HK-2 (cell line): ENCODE results near the gene NEK10.
"Not testable (repeated sequence)": the region's sequence is repeated elsewhere in the genome, so short reads cannot be mapped to it uniquely, and the experiment has no call there.

Experiments used
- DNase-seq: peaks from one replicate; pipeline ENCODE4 v3.0.0-alpha.2; 2018; ENCODE audit not compliant: unreplicated experiment

The NEK10 gene

DNA sequence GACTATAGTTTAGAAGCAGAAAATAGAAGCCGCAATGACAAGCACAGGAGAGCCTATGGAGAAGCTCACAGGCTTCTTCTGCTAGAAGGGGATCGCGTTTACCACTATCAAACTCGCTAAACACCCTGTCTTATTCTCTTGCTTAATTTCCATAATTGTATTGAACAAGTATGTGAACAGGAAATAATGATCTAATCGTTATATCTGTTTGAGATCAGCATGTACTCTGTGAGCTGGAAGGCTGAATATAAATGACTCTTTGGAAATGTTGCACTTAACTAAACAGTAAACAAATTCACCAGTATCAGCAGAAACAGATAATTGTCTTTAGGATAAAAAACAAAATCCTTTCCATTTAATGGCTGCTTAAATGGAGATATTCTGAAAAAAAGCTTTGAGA, 15.0 kb downstream of the NEK10 start:
- DNase-seq: no peak

DNA sequence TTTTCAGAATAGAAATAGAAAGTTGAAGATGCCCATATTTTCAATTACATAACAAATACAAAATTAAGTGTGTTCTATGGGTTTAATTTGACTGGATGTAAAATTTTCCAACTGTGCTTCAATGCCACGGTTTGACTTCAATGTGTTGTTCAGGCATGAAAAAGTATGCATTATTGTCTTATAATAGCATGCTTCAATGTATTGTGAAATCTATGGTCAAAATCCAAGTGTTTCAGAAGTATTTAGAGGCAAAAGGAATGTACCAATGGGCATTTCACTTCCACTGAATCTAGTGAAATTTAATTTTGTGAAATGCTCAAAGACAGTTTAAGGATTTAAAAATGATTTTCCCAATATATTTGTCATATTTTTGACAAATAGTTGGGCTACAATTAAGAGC, 16.0 kb downstream of the NEK10 start:
- no peak for DNase-seq

- DNase-seq: no peak
These were observed 17.1 kb downstream of the NEK10 start for GRCh38 chr3:27352047-27352446.

GRCh38 chr3:27349832-27350231, 19.4 kb downstream of the NEK10 start:
- no peak for DNase-seq

GRCh38 chr3:27345959-27346865, 23.0 kb downstream of the NEK10 start:
- no peak for DNase-seq

DNA sequence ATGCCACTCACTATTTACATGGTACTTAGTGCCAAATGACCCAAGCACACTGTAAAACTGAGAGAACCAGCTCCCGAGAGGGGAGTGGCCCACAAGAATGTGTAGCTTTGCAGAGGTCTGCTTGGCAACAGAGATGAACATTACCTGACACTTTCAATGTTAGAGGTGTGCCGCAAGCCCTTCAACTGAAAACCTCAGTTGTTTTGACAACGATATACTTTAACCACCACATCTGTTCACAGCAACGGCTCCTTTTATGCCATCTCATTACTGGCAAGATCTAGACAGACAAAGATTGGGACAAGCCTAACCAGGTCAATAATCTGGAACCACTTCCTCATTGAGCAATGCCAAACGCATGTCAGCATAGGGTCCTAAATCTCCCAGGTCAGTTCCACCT, 23.7 kb downstream of the NEK10 start:
- no peak for DNase-seq

DNA sequence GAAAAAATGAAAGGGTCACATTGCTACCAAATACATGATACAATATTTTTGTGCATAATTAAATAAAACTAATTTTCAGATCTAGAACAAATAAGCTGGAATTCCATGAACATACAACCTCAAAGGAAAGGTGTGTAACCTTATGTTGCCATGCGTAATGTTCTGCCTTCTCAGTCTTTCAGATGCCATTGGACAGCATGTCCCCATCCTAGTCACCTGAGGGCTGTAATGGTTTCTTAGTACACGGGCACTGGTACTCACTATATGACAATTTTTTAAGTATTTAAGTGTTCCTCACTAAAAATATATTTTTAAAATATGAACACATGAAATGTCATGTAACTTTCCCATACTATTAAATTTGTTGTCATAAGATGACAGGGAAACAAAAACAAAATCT, 24.1 kb downstream of the NEK10 start:
- no peak for DNase-seq

DNA sequence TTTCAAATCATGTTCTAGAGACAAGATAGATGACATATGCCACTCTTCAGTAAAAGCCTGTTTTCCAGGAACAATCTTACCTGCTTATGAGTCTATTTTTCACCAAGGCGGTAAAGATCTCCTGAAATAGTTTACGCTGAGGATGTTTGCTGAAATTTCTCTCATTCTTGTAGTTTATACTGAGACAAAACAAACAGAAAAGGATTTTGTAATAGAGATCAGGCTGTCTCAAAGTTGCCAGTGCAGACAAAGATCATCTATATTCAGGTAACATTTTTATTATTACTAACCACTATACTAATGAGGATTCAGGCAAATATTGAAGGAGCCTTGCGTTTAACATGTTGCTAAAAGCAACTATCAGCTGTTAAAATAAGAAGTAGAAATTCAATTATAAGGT, 25.0 kb downstream of the NEK10 start:
- DNase-seq: no peak

- DNase-seq: no peak
These were observed 26.9 kb downstream of the NEK10 start for GRCh38 chr3:27342267-27342666.

GRCh38 chr3:27340534-27340933, 28.6 kb downstream of the NEK10 start:
- no peak for DNase-seq

- no peak for DNase-seq
These were observed 33.6 kb downstream of the NEK10 start for GRCh38 chr3:27335571-27335970.

- no peak for DNase-seq
These were observed 35.3 kb downstream of the NEK10 start for GRCh38 chr3:27333843-27334242.

GRCh38 chr3:27328982-27329762, 40.0 kb downstream of the NEK10 start:
- not testable (repeated sequence) for DNase-seq

- DNase-seq: no peak
These were observed 42.3 kb downstream of the NEK10 start for GRCh38 chr3:27326629-27327545.

GRCh38 chr3:27326202-27326601, 43.0 kb downstream of the NEK10 start:
- no peak for DNase-seq

- no peak for DNase-seq
These were observed 43.8 kb downstream of the NEK10 start for GRCh38 chr3:27325419-27325818.

DNA sequence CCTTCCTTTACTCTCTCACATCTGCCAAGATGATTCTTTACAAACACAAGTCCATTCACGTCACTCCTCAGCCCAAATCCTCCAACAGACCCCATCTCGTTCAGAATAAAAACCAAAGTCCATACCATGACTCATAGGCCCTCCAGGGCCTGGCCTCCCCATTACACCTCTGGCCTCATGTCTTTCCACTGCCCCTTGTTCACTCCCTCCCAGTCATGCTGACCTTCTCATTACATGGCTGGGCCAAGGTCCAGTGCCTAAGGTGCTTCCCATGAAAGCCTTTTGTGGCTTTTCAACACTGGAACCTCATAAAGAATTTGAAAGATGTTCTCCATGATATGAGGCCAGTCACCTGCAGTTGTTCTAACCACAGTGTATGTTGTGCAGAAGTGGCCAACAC, 44.5 kb downstream of the NEK10 start:
- DNase-seq: no peak

DNA sequence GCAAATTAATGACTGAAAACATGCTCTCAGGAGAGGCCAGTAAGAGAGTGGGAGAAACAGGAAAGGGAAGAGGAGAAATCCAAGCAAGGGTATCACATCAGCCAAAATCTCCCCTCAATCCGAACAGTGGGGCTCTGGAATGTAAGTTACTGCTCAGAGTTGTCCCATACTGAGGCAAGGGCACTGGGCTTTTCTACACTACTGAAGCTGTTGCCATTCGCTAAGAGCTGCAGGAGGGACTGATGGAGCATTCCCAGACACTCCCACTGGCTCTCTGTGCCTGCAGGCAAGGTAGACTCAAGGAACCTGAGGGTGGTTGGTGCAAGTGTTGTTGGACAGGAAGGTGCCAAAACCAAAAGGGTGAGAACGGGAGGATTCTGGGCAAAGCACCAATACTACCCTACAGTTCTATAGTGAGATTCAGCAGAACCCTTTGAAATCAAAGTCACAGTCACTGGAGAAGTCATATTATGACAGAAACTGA, 46.1 kb downstream of the NEK10 start:
- DNase-seq: no peak

DNA sequence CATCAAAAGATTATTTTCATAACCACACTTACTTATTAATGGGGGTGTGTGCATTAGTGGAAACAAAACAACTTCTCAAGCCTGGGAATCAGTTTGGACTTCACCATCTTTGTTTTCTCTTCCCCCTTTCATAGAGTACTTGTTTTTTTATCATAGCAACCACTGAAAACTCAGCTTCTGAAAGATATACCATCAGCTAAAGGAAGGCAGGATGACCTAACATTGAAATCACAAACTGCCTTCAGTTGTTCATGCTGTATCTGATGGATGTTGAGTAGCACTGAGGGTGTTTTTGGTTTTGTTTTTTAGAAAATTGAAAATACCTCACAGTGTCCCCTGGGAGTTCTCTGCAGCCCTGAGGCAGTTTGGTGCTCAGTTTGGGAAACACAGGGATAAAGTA, 46.5 kb downstream of the NEK10 start:
- DNase-seq: no peak

DNA sequence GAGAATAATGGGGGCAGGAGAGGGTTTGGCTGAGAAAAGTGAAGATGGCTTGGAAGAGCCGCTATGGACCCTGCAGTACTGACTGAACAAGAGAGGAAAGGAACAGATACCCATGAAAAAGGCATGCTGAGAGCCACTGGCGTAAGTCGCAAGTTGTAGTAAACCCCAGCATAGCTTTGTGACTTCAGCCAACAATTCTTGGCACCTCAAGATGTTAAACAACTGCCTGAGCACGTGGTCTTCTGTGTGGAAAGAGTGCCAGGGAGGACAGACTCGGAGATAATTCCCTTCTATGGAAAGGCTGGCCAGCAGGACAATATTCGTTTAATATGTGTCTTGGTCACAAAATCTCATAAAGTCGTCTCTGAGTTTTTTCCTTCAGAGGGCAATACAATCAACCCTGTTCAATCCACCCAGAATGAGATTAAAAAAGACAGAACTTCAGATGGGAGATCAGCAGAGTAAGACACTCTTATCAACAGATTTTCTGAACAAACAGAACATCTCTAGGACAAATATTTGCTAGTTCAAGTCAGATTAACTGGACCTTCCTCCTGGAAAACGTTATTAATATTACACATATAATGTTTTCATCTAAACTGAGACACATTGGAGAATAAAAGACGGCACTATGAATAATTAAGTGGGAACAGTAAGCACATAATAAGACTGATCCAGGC, 49.2 kb downstream of the NEK10 start:
- no peak for DNase-seq

DNA sequence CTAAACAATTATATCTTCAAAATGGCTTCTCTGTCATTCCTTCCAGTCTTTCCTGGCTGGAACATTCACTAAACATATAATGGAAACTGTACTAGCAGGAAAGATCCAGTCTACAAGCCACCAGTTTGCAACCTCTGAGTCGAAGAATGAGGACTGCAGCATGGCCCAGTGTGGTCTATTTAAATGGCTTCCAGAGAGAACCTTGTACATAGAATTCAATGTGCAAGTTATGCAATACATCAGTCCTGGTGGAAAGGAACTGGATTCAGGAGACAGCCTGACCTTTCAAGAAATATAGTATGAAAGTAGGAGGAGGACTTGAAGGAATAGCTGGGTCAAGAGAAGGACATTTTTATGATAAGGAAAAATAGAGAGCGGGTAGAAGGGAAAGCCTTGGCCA, 49.9 kb downstream of the NEK10 start:
- DNase-seq: no peak
